ENCODE measurements around the gene ZBBX. TPM values are rescaled to one million over a fixed set of nuclear protein-coding genes. Genes with fewer than 3 reads are reported as not detected.
A peak's percentile ranks its signal among the peaks of the same experiment; 100 is the strongest.

The ZBBX gene
- total RNA-seq, 1 experiment from 2014 or later: 1.1 TPM

- TF ChIP-seq ZNF138 (CRISPR knock-in tag; conservative IDR thresholded peaks at IDR 0.05) (no peak), E2F1 (CRISPR knock-in tag; IDR thresholded peaks at IDR 0.05) (no peak)
These were observed 74.7 kb downstream of the ZBBX start (continued) for GRCh38 chr3:167305340-167305890.

- Mint-ChIP-seq H3K27me3 (ENCODE audit: low read depth) (no peaks in the 10 kb centered on the region), H3K9me3 (0 out of 2 replicates have a peak, but pooled peaks cover under 1% of the 10 kb centered on the region), H3K4me1 (peaks cover 8% of the 10 kb centered on the region; the same call in 1 of the 2 replicates), H3K4me3 (no peak overlapping the region), H3K27ac (no peak overlapping the region), H3K36me3 (no peaks in the 10 kb centered on the region)
- ChIA-PET CTCF (no interaction called here), POLR2A (no interaction called here)
- TF ChIP-seq GTF2I (CRISPR knock-in tag; conservative IDR thresholded peaks at IDR 0.05): no peak
- no peak for TF ChIP-seq ZNF138 (CRISPR knock-in tag; conservative IDR thresholded peaks at IDR 0.05)
- ATAC-seq (peak; percentile 74), DNase-seq (ENCODE audit: low spot score) (no peak)
These were observed 76.0 kb downstream of the ZBBX start for GRCh38 chr3:167304077-167304476.

GRCh38 chr3:167302678-167303077, 77.4 kb downstream of the ZBBX start:
- H3K36me3 Mint-ChIP-seq: no peaks in the 10 kb centered on the region
- ChIA-PET POLR2A (no interaction called here), CTCF (no interaction called here)
- no peak overlapping the region for H3K4me3 Mint-ChIP-seq
- no peak overlapping the region for H3K27ac Mint-ChIP-seq
- H3K27me3 Mint-ChIP-seq (ENCODE audit: low read depth): no peaks in the 10 kb centered on the region
- TF ChIP-seq ZNF425 (CRISPR knock-in tag; conservative IDR thresholded peaks at IDR 0.05): no peak
- no peak for TF ChIP-seq MYBL2 (CRISPR knock-in tag; IDR thresholded peaks at IDR 0.05)
- TF ChIP-seq USF1 (CRISPR knock-in tag; IDR thresholded peaks at IDR 0.05): no peak
- TF ChIP-seq MAX (CRISPR knock-in tag; IDR thresholded peaks at IDR 0.05): no peak
- no peak for TF ChIP-seq E2F4 (CRISPR knock-in tag; IDR thresholded peaks at IDR 0.05; ENCODE audit: borderline replicate concordance, low read depth)
- TF ChIP-seq ELF4 (CRISPR knock-in tag; IDR thresholded peaks at IDR 0.05; ENCODE audit: low read depth): no peak
- TF ChIP-seq STAT6 (CRISPR knock-in tag; conservative IDR thresholded peaks at IDR 0.05; ENCODE audit: low read depth): no peak
- no peak for TF ChIP-seq PRDM15 (CRISPR knock-in tag; IDR thresholded peaks at IDR 0.05)
- TF ChIP-seq IRF1 (CRISPR knock-in tag; IDR thresholded peaks at IDR 0.05): no peak
- TF ChIP-seq FOXJ3 (CRISPR knock-in tag; IDR thresholded peaks at IDR 0.05; ENCODE audit: borderline replicate concordance): no peak
- no peak for TF ChIP-seq PRRX2 (CRISPR knock-in tag; IDR thresholded peaks at IDR 0.05)
- no peak for TF ChIP-seq HMGA2 (CRISPR knock-in tag; IDR thresholded peaks at IDR 0.05)
- ATAC-seq: no peak
- no peak for DNase-seq (ENCODE audit: low spot score)
- no peaks in the 10 kb centered on the region for H3K9me3 Mint-ChIP-seq
- peaks cover 8% of the 10 kb centered on the region; the same call in 1 of the 2 replicates for H3K4me1 Mint-ChIP-seq

Measured in WTC11 (cell line).